GM08714 (cell line): ENCODE results near the gene LRRC71.

Experiments used
- H3K4me3 ChIP-seq: fragments of 200-500 bp; sonication (Bioruptor generic); 2 replicates; pipeline ENCODE4 v1.5.1; 2014; ENCODE audit warnings: mild to moderate bottlenecking, low read length, inconsistent platforms
- ZNF274 ChIP-seq: IDR thresholded peaks from 2 replicates; pipeline ENCODE4 v1.6.1; 2012; ENCODE audit warnings: mild to moderate bottlenecking, low read depth, low read length

LRRC71 gene

DNA sequence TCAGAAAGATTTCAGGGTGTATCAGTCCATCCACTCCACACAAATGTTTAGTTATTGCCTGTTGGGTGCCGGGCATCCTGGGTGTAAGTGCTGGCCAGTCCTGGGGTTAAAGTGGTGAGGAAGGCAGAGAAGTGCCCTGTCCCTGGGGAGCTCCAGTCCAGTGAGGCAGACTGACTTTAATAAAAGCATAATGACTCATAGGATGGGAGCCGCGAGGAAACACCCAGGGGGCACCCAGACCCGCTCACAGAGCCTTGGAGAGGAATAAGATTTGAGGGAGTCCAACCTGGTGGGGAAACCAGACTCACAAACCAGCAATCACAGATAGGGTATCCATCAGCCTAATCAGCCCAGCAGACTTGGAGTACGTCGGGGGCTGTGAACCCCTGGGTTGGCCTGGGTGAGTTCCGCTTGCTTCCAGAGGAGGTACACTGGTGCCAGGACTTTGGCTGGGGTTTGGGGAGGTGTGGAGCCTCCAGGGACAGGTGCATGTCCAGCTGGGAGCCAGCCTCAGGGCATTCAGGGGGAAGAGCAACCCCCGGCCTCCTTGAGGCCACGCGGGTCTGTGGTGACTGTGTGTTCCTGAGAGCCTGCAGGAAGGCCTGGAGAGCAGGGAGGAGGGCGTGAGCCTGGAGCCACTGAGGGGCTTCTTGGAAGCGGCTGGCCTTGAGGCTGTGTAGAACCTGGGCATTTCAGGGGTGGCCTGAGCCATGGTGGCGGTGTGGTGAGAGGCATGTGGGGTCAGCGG is 23.2 kb upstream of the LRRC71 start:
- H3K4me3 ChIP-seq, result no peak overlapping the region

GRCh38 chr1:156898161-156898566 is 22.3 kb upstream of the LRRC71 start:
- H3K4me3 ChIP-seq, result no peak overlapping the region
- TF ChIP-seq ZNF274, result no peak

More for the DNA sequence above, 23.2 kb upstream of the LRRC71 start:
- TF ChIP-seq ZNF274, result no peak

DNA sequence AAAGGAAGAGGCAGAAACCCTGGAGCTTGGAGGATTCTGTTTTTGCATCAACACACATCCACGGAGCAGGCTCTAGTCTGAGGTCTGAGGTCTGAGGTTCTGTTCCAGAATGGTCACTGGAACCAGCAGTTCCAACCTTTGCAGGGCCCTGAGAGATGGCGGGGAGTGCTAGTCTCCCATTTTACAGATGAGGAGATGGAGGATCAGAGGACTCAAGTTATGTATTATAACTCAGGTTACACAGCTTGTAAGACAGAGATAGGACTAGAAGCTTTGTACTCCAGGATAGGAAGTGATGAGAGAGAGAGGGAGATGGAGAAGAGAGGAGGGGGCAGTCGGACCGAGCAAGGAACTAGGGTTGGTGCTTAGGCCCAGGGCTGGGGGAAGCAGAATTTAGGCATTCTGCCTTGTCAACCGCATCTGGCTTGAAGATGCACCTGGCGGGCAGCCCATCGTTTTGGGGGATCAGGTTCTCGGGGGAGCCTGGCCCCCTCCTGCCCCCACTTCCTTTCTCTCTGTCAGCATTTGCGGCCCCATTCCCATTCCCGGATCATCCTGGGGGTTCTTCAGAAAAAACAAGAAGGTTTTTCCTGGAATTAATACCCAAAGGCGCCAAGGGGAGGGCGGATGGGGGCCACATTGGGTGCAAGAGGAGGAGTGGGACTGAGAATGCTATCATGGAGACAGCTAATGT is 21.3 kb upstream of the LRRC71 start:
- no peak overlapping the region for H3K4me3 ChIP-seq
- no peak for TF ChIP-seq ZNF274

DNA sequence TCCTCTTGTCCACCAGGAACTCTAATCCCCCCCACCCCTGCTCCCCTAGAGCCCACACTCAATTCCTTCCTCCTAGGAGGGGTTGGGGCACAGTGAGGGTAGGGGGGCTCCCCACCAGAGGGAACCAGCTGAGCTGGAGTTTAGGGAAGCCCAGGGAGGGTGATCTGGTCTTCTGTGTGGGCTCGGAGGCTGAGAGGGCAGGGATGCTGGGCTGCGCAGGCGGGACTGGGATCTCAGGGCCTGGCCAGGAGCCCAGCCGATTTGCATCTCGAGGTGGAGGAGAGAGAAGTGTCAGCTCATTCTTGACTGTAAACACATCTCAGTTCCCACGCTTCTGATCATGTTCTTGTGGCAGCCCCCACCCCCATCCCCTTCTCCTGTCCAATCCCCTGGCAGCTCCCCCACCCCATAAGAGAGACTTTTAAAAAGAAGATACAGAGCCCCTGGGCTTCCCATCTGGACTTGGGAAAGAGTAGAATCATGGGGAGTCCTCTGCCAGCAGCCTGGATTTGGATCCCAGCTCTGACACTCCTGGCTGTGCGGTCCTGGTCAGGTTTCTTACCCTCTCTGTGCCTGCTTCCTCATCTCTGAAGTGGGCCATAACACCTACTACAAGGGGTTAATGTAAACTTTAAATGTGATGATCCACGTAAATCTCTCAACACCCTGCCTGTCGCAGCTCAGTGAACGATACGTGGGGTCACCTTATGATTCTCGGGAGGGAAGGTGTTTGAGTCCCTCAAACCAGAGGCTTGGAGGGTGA is 20.3 kb upstream of the LRRC71 start:
- TF ChIP-seq ZNF274, result no peak
- no peak overlapping the region for H3K4me3 ChIP-seq

DNA sequence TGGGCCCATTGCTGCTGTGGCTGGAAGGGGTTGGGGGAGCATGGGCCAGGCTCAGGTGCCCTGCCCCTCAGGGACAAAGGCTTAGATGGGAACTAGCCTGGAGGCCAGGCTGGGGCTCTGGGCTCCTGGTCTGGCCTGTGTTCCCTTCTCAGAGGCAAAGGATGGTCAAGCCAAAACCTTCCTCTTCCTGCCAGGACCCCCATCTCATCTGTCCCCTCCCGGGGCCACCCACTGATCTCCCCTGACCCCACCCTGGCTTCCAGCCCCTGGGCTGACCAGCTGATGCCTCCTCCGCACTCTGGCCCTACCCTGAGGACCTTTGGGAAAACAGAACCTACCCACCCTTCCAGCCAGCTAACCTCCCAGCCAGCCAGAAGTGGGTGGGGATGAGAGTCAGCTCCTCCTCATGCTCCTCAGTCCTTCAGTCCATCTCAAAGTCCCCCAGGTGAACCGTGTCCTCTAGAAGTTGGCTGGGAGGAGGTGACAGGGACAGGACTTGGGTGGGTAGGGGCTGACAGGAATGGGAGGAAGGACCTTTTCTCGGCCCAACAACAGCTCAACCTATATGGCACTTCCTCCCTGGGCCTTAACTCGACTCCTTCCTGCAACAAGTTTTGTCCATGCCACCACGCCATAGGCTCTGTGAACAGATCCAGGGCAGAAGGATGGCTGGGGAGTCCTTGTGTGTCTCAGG is 19.4 kb upstream of the LRRC71 start:
- no peak overlapping the region for H3K4me3 ChIP-seq
- no peak for TF ChIP-seq ZNF274

DNA sequence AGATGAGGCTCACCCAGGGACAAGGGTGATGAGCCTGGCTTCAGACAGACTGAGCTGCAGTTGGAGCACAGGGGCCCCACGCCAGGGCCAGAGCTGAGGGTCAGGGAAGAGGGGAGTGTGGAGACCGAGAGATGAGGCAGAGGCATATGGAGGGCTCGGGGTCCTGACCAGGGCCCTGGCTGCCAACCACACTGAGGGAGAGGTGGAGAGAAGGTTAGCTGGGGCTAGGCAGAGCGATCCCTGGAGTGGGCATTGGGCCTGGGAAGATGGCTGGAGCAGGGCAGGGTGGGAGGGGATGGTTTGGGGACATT is 18.9 kb upstream of the LRRC71 start:
- TF ChIP-seq ZNF274, result no peak
- H3K4me3 ChIP-seq, result no peak overlapping the region

DNA sequence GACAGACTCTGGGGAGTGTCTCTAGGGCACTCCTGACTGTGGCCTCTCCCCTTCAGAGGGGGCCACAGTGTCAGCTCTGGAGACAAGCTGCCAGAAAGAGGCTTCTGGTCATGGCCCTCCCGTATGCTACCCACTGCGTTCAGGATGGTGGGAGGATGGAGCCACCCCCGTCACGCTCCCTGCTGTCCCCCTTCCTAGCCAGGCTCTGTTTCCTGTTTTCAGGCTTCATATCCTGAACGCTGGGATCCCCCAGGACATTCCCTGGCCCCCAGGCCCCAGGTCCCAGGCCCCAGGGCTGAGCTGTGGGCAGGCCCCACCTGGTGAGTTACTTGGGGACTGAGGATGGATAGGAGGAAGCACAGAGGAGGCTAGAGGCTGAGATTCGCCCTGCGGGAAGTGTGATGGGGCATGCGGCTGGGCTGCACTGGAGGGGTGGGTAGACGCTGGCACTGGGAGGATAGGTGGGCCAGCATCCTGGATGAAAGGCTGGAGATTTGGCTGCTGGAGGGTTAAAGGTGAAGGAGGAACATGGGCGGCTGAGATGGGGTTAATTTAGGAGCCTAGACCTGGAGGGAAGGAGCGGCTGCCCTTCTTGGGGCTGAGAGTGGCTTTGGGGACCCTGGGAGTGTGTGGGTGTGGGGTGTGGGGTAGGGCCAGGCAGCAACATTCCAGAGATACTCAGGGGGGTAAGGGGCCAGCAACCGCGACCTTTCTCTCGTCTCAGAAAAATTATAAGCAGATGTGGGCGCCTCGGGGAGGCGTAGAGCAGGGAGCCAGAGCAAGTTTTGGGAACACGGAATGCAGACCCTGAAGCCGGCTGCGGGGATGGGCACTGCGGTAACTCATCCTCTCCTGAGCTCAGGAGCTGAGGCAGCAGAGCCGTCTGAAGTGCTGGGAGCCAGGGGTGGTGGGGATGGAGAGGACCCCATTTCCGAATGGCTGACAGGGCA is 18.2 kb upstream of the LRRC71 start:
- no peak for TF ChIP-seq ZNF274
- H3K4me3 ChIP-seq, result no peak overlapping the region

GRCh38 chr1:156903328-156904091 is 16.9 kb upstream of the LRRC71 start:
- TF ChIP-seq ZNF274, result no peak
- H3K4me3 ChIP-seq, result no peak overlapping the region

GRCh38 chr1:156904187-156904959 is 16.1 kb upstream of the LRRC71 start:
- H3K4me3 ChIP-seq, result no peak overlapping the region
- TF ChIP-seq ZNF274, result no peak

- no peak overlapping the region for H3K4me3 ChIP-seq
- no peak for TF ChIP-seq ZNF274
These were observed 15.3 kb upstream of the LRRC71 start for GRCh38 chr1:156905176-156905575.

DNA sequence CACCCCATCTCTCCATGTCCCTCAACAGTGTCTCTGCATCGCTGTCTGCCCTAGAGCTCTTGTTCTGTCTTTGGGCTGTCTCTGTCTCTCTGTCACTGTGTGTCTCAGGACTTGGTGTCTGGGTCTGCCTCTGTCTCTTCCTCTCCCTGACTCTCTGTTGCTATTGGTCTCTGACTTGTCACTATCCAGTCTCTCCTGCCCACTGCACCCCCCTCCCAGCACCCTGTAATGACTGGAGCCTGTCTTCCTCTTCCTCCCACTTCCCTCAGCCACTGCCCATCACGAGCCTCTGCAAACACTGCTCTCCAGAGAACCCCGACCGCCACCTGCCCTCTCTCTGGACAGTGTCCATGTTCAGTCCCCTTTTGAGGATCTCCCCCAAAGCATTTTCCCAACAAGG is 14.8 kb upstream of the LRRC71 start:
- TF ChIP-seq ZNF274, result no peak

More for the DNA sequence above, 14.8 kb upstream of the LRRC71 start:
- H3K4me3 ChIP-seq, result no peak overlapping the region
